Nephron (organoid): Measurements from ENCODE around the gene ZMIZ1.

Experiments
- H3K27ac Mint-ChIP-seq, 3 experiments: 2 replicates each; pipeline ENCODE4 v1.8.0; 2020; ENCODE audit warnings: mixed read lengths in 3 of 3, mild to moderate bottlenecking in 2 of 3, moderate library complexity in 1 of 3
- H3K27me3 Mint-ChIP-seq: 2 replicates; pipeline ENCODE4 v1.8.0; 2021; ENCODE audit warnings: low read depth, mild to moderate bottlenecking, moderate library complexity, mixed read lengths
- H3K36me3 Mint-ChIP-seq: 2 replicates; pipeline ENCODE4 v1.8.0; 2020; ENCODE audit warnings: low read depth, mixed read lengths
- H3K4me1 Mint-ChIP-seq: 2 replicates; pipeline ENCODE4 v1.8.0; 2020; ENCODE audit warnings: mixed read lengths
- H3K4me3 Mint-ChIP-seq, 3 experiments: 2 replicates each; pipeline ENCODE4 v1.8.0; 2020; ENCODE audit warnings: mild to moderate bottlenecking in 3 of 3, mixed read lengths in 3 of 3, moderate library complexity in 2 of 3
- H3K9me3 Mint-ChIP-seq: 2 replicates; pipeline ENCODE4 v1.8.0; 2020; ENCODE audit warnings: mixed read lengths
- CTCF ChIP-seq, 3 experiments: fragments of 200-600 bp; sonication (generic); IDR thresholded peaks; one replicate each; pipeline ENCODE4 v1.5.0; 2021; ENCODE audit warnings: antibody characterized with exemption in 3 of 3; ENCODE audit not compliant: unreplicated experiment in 3 of 3

Gene ZMIZ1

GRCh38 chr10:79136236-79137005 is 67.7 kb downstream of the ZMIZ1 start:
- Mint-ChIP-seq H3K9me3 (no peaks in the 10 kb centered on the region), H3K4me3 (peak overlapping the region in 2 of 3 experiments; percentile 2 to 69)
- TF ChIP-seq CTCF (IDR thresholded peaks at IDR 0.05; ENCODE audit: unreplicated experiment in 3 of 3), result no peak

GRCh38 chr10:79137300-79137756 is 68.6 kb downstream of the ZMIZ1 start:
- Mint-ChIP-seq H3K27ac (peak overlapping the region; percentile 77 to 94 (median 90)), H3K9me3 (no peaks in the 10 kb centered on the region), H3K36me3 (peaks cover 24% of the 10 kb centered on the region), H3K27me3 (no peaks in the 10 kb centered on the region), H3K4me1 (peaks cover 90% of the 10 kb centered on the region), H3K4me3 (peak overlapping the region; percentile 39 to 50 (median 48))
- no peak for TF ChIP-seq CTCF (IDR thresholded peaks at IDR 0.05; ENCODE audit: unreplicated experiment in 3 of 3)

More at GRCh38 chr10:79136236-79137005, 67.7 kb downstream of the ZMIZ1 start:
- no peaks in the 10 kb centered on the region for H3K27me3 Mint-ChIP-seq
- peak overlapping the region; percentile 77 to 94 (median 90) for H3K27ac Mint-ChIP-seq
- peaks cover 90% of the 10 kb centered on the region for H3K4me1 Mint-ChIP-seq
- H3K36me3 Mint-ChIP-seq, result peaks cover 19% of the 10 kb centered on the region

- no peaks in the 10 kb centered on the region for H3K9me3 Mint-ChIP-seq
- H3K4me3 Mint-ChIP-seq, result peak overlapping the region in 2 of 3 experiments; percentile 4 to 6
- peaks cover 24% of the 10 kb centered on the region for H3K36me3 Mint-ChIP-seq
- H3K27me3 Mint-ChIP-seq, result no peaks in the 10 kb centered on the region
- peaks cover 89% of the 10 kb centered on the region for H3K4me1 Mint-ChIP-seq
- H3K27ac Mint-ChIP-seq, result peak overlapping the region; percentile 77 to 94 (median 90)
- no peak for TF ChIP-seq CTCF (IDR thresholded peaks at IDR 0.05; ENCODE audit: unreplicated experiment in 3 of 3)
Measured at GRCh38 chr10:79137826-79138225, 69.1 kb downstream of the ZMIZ1 start.

- TF ChIP-seq CTCF (IDR thresholded peaks at IDR 0.05; ENCODE audit: unreplicated experiment in 3 of 3), result no peak
- Mint-ChIP-seq H3K27me3 (no peaks in the 10 kb centered on the region), H3K4me1 (peaks cover 88% of the 10 kb centered on the region), H3K4me3 (peak overlapping the region; percentile 7 to 59 (median 20)), H3K27ac (peak overlapping the region; percentile 77 to 94 (median 90)), H3K9me3 (no peaks in the 10 kb centered on the region), H3K36me3 (peaks cover 24% of the 10 kb centered on the region)
Measured at GRCh38 chr10:79138449-79139123, 69.8 kb downstream of the ZMIZ1 start.

GRCh38 chr10:79139124-79139835 is 70.5 kb downstream of the ZMIZ1 start:
- Mint-ChIP-seq H3K4me3 (peak overlapping the region; percentile 7 to 59 (median 20)), H3K27me3 (no peaks in the 10 kb centered on the region), H3K27ac (peak overlapping the region; percentile 77 to 94 (median 90)), H3K4me1 (peaks cover 81% of the 10 kb centered on the region), H3K36me3 (peaks cover 24% of the 10 kb centered on the region), H3K9me3 (no peaks in the 10 kb centered on the region)
- TF ChIP-seq CTCF (IDR thresholded peaks at IDR 0.05; ENCODE audit: unreplicated experiment in 3 of 3), result no peak
